Sigmoid colon (tissue), 7 donors: ENCODE data around the gene CDKN2C. TPM values are rescaled to one million over a fixed set of nuclear protein-coding genes. Genes with fewer than 3 reads are reported as not detected.

Experiments
- DNase-seq: peaks from one replicate; pipeline ENCODE4 v3.0.0-alpha.2; 2019
- H3K27ac ChIP-seq, 4 donors: fragments of 200-600 bp; sonication (generic); one replicate each; pipeline ENCODE4 v1.5.1; 2016 to 2019; ENCODE audit warnings: mild to moderate bottlenecking in 1 of 4
- H3K27me3 ChIP-seq, 3 donors: fragments of 200-600 bp; sonication (generic); one replicate each; pipeline ENCODE4 v1.5.1; 2019; ENCODE audit warnings: mild to moderate bottlenecking in 1 of 3
- H3K36me3 ChIP-seq, 4 donors: fragments of 200-600 bp; sonication (generic); one replicate each; pipeline ENCODE4 v1.5.1; 2016 to 2019
- H3K4me1 ChIP-seq, 4 donors: fragments of 200-600 bp; sonication (generic); one replicate each; pipeline ENCODE4 v1.5.1; 2017 to 2019
- H3K4me3 ChIP-seq, 4 donors: fragments of 200-600 bp; sonication (generic); one replicate each; pipeline ENCODE4 v1.5.1; 2017 to 2019; ENCODE audit warnings: mild to moderate bottlenecking in 2 of 4, moderate library complexity in 1 of 4
- H3K9me3 ChIP-seq, 4 donors: fragments of 200-600 bp in 3 of 4; sonication (generic) in 3 of 4; one replicate each; pipeline versions ENCODE4 v1.5.1 to v1.6.1; 2013 to 2019
- CTCF ChIP-seq, 4 experiments: fragments of 450-650 bp in 3 of 4; fragments of 200-600 bp in 1 of 4; IDR thresholded peaks; one replicate each; pipeline ENCODE4 v1.5.1; 2016 to 2019; ENCODE audit warnings: antibody characterized with exemption in 4 of 4, mild to moderate bottlenecking in 3 of 4, moderate library complexity in 2 of 4
- EP300 ChIP-seq, 4 donors: sonication (generic); formaldehyde crosslinking; IDR thresholded peaks; one replicate each; pipeline ENCODE4 v1.6.1; 2017; ENCODE audit warnings: antibody characterized with exemption in 4 of 4
- POLR2A ChIP-seq, 2 donors: fragments of 450-650 bp; IDR thresholded peaks; one replicate each; pipeline ENCODE4 v1.6.1; 2016; ENCODE audit warnings: antibody characterized with exemption in 2 of 2, mild to moderate bottlenecking in 2 of 2, moderate library complexity in 2 of 2
- POLR2AphosphoS5 ChIP-seq, 4 donors: sonication (generic); formaldehyde crosslinking; IDR thresholded peaks; one replicate each; pipeline ENCODE4 v1.6.1; 2017; ENCODE audit warnings: antibody characterized with exemption in 4 of 4
- WGBS, 2 donors: extraction: QIAGEN DNeasy Blood & Tissue Kit; methylation state at CpG; one replicate each; pipeline ENCODE4 v1.1.7; 2013; 5-methylcytosine and 5-hydroxymethylcytosine counted together
- intact Hi-C: fragments of 100-400 bp; cut with DNase I; formaldehyde crosslinking; loops from one replicate; pipeline ENCODE4 v1.15.1; 2023
- polyA plus RNA-seq, 3 donors: library from polyadenylated mRNA; stranded (reverse); fragments of 200-250 nt; gene quantifications; one replicate each; pipeline ENCODE4 v1.2.3, GENCODE V29; 2013
- total RNA-seq, 4 donors: library from RNA; depleted of rRNA; stranded (reverse); fragments of >200 nt; gene quantifications; one replicate each; pipeline ENCODE4 v1.1.0, GENCODE V29; 2016
- donor health status: healthy with polysubstance abuse.
- donor health status: Bipolar disorder and iron deficiency.
- donor health status: healthy.

CDKN2C gene
- total and polyA plus RNA-seq, 7 donors = 10.9 to 31.7 (median 25.8) TPM

GRCh38 chr1:50976890-50977574 is 7.0 kb downstream of the CDKN2C start:
- WGBS, 2 donors = 5 to 13% methylated on average over 26 of the region's 26 CpGs
- Histone ChIP-seq H3K27ac (peak overlapping the region; percentile 93 to 99 (median 98)), H3K27me3 (no peaks in the 10 kb centered on the region), H3K4me3 (peak overlapping the region; percentile 68 to 96 (median 80)), H3K4me1 (peaks cover 0 to 40% (median 4%) of the 10 kb centered on the region in 4 donors), H3K36me3 (no peaks in the 10 kb centered on the region), H3K9me3 (no peaks in the 10 kb centered on the region)
- DNase-seq = no peak
- TF ChIP-seq CTCF (IDR thresholded peaks at IDR 0.05) (no peak), EP300 (IDR thresholded peaks at IDR 0.05) (no peak), POLR2AphosphoS5 (IDR thresholded peaks at IDR 0.05) (peak in 2 of 4 donors; percentile 6 to 10), POLR2A (IDR thresholded peaks at IDR 0.05) (no peak)
- intact Hi-C loops = loop anchor here (10.0 kb wide), 1 partner anchor 538 kb away; the partner anchor contains the start of gene EPS15

GRCh38 chr1:50977575-50978143 is 7.6 kb downstream of the CDKN2C start:
- DNase-seq = peak; percentile 79
- no peaks in the 10 kb centered on the region for H3K36me3 ChIP-seq
- H3K4me3 ChIP-seq = peak overlapping the region; percentile 68 to 96 (median 80)
- H3K4me1 ChIP-seq = peaks cover 0 to 40% (median 4%) of the 10 kb centered on the region in 4 donors
- intact Hi-C loops = loop anchor here (10.0 kb wide), 1 partner anchor 537 kb away; the partner anchor contains the start of gene EPS15
- TF ChIP-seq CTCF (IDR thresholded peaks at IDR 0.05) (no peak), POLR2AphosphoS5 (IDR thresholded peaks at IDR 0.05) (peak in 2 of 4 donors; percentile 72), POLR2A (IDR thresholded peaks at IDR 0.05) (peak; percentile 11 to 35), EP300 (IDR thresholded peaks at IDR 0.05) (no peak)
- no peaks in the 10 kb centered on the region for H3K27me3 ChIP-seq
- peak overlapping the region; percentile 93 to 99 (median 98) for H3K27ac ChIP-seq
- H3K9me3 ChIP-seq = no peaks in the 10 kb centered on the region
- 1% methylated on average over 63 of the region's 63 CpGs for WGBS, 2 donors

- Histone ChIP-seq H3K36me3 (no peaks in the 10 kb centered on the region), H3K4me1 (peaks cover 0 to 37% (median 4%) of the 10 kb centered on the region in 4 donors), H3K27ac (peak overlapping the region; percentile 93 to 99 (median 98)), H3K27me3 (no peaks in the 10 kb centered on the region), H3K9me3 (no peaks in the 10 kb centered on the region), H3K4me3 (peak overlapping the region; percentile 68 to 96 (median 80))
- 1 to 3% methylated on average over 42 of the region's 42 CpGs for WGBS, 2 donors
- TF ChIP-seq POLR2A (IDR thresholded peaks at IDR 0.05) (no peak), POLR2AphosphoS5 (IDR thresholded peaks at IDR 0.05) (peak; percentile 10 to 74 (median 49))
- intact Hi-C loops = loop anchor here (10.0 kb wide), 1 partner anchor 537 kb away; the partner anchor contains the start of gene EPS15
- DNase-seq = peak; percentile 83
Observed at GRCh38 chr1:50978144-50978851, 8.3 kb downstream of the CDKN2C start.

- no peaks in the 10 kb centered on the region for H3K36me3 ChIP-seq
- H3K4me3 ChIP-seq = peak overlapping the region; percentile 68 to 96 (median 80)
- H3K9me3 ChIP-seq = no peaks in the 10 kb centered on the region
- no peaks in the 10 kb centered on the region for H3K27me3 ChIP-seq
- no peak for TF ChIP-seq EP300 (IDR thresholded peaks at IDR 0.05)
- TF ChIP-seq POLR2AphosphoS5 (IDR thresholded peaks at IDR 0.05) = no peak
- TF ChIP-seq POLR2A (IDR thresholded peaks at IDR 0.05) = no peak
- intact Hi-C loops = loop anchor here (10.0 kb wide), 1 partner anchor 536 kb away; the partner anchor contains the start of gene EPS15
- WGBS, 2 donors = 23 to 39% methylated on average over 10 of the region's 10 CpGs
- peak overlapping the region; percentile 93 to 99 (median 98) for H3K27ac ChIP-seq
- no peak for DNase-seq
- peaks cover 0 to 31% (median 4%) of the 10 kb centered on the region in 4 donors for H3K4me1 ChIP-seq
Observed at GRCh38 chr1:50978852-50979781, 9.1 kb downstream of the CDKN2C start.

GRCh38 chr1:50979937-50980336 is 9.9 kb downstream of the CDKN2C start:
- H3K4me3 ChIP-seq = peak overlapping the region in 2 of 4 donors; percentile 68 to 96
- peaks cover 0 to 31% (median 4%) of the 10 kb centered on the region in 4 donors for H3K4me1 ChIP-seq
- WGBS, 2 donors = 83 to 97% methylated on average over 1 of the region's 1 CpG
- peak overlapping the region; percentile 93 to 99 (median 98) for H3K27ac ChIP-seq
- no peak for DNase-seq
- no peak for TF ChIP-seq CTCF (IDR thresholded peaks at IDR 0.05)
- TF ChIP-seq POLR2AphosphoS5 (IDR thresholded peaks at IDR 0.05) = no peak
- no peak for TF ChIP-seq POLR2A (IDR thresholded peaks at IDR 0.05)
- TF ChIP-seq EP300 (IDR thresholded peaks at IDR 0.05) = no peak
- no peaks in the 10 kb centered on the region for H3K9me3 ChIP-seq
- no peaks in the 10 kb centered on the region for H3K27me3 ChIP-seq
- intact Hi-C loops = loop anchor here (10.0 kb wide), 1 partner anchor 535 kb away; the partner anchor contains the start of gene EPS15
- H3K36me3 ChIP-seq = no peaks in the 10 kb centered on the region
